ENCODE measurements around the gene WLS.
A peak's percentile ranks its signal among the peaks of the same experiment; 100 is the strongest.

WLS gene

DNA sequence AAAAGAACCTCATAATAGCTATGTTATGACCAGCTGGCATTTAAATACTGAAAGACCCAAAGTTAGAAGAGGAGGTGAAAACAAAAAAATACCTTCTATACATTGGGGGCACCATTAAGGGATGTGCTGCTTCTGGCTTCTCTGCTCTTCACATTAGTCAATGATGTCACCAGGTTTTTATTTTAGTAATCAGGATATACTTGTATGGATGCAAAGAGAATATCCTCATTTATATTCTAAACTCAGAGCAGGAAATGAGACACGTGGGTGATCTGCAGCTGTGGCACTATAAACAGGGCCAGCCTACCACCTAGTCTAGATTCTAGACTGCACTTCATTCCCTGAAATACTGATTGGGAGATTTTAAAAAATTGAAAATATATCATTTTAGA is 51.2 kb downstream of the WLS start:
- no peak overlapping the region for H3K27ac ChIP-seq

DNA sequence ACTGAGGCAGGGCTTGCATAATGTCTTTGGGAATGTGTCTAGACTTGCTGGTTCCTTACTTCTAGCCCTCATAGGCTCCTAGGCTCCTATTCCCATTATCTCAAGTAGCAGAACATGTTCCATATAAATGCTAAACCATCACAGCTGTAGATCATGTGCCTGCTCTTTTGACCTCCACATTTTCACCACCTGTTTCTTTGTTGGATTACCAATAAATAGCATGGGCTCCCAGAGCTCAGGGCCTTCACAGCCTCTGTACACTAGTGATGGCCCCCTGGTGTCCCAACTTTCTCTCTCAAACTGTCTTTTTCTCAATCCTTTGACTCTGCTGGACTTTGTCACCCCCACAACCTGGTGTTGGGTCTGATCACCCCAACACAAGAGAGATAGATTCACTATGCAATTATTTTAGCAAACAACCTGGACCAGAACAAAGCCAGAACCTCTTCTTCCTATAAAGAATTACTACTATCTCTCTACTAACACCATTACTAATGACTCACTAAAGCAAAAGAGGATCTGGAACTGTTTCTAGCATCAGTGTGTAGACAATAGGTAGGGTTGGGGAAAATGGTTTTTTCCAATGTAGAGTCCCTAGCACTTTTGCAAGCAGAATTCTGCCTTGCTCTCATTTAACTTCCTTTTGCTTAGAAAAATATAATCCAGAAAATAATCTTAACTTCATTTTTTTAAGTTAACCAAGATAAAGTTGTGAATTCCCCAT is 51.7 kb downstream of the WLS start:
- TF ChIP-seq, protein P1, sequence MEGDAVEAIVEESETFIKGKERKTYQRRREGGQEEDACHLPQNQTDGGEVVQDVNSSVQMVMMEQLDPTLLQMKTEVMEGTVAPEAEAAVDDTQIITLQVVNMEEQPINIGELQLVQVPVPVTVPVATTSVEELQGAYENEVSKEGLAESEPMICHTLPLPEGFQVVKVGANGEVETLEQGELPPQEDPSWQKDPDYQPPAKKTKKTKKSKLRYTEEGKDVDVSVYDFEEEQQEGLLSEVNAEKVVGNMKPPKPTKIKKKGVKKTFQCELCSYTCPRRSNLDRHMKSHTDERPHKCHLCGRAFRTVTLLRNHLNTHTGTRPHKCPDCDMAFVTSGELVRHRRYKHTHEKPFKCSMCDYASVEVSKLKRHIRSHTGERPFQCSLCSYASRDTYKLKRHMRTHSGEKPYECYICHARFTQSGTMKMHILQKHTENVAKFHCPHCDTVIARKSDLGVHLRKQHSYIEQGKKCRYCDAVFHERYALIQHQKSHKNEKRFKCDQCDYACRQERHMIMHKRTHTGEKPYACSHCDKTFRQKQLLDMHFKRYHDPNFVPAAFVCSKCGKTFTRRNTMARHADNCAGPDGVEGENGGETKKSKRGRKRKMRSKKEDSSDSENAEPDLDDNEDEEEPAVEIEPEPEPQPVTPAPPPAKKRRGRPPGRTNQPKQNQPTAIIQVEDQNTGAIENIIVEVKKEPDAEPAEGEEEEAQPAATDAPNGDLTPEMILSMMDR (conservative IDR thresholded peaks at IDR 0.05), result no peak
- no peak overlapping the region for H3K27ac ChIP-seq

More for the DNA sequence above, 51.2 kb downstream of the WLS start:
- TF ChIP-seq, protein P1 (conservative IDR thresholded peaks at IDR 0.05), result no peak

- H3K27ac ChIP-seq, result no peak overlapping the region
- TF ChIP-seq, protein P1 (conservative IDR thresholded peaks at IDR 0.05), result no peak
Observed at GRCh38 chr1:68178821-68179490, 53.4 kb downstream of the WLS start.

DNA sequence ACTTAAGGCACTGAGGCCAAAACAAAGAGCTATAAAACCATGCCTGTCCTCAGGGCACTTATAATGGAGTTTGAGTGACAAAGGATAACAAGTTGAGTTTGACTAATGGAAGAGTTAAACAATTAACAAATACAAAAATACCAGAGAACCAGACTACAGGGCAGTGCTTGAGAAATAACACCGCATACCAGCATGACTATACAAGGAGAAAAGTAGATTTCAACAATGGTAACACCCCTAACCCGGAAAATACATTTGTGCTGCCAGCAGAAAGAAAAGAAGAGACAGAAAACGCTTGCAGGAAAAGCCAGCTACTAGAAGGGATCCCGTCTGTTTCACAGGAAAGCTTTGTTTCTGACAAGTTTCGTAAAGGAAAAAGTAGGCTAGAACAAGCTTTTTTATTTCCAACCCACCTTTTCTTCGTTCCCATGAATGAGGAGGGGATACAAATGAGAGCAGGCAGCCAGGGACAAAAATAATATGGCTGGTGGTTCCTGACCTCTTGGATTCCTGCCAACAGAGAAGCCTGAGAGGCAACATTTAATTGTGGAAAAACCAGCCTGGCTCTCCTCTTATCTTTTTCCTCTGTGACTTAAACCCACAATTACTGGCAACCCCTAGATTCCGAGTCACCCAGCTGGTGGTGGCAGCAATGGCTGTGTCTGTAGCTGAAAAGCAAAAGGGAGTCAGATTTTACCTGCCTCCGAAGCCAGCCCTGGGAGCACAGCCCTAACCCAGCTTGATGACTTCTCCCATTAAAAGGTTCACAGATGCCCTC is 56.5 kb downstream of the WLS start:
- TF ChIP-seq, protein P1 (conservative IDR thresholded peaks at IDR 0.05), result no peak
- peak overlapping the region; percentile 17 for H3K27ac ChIP-seq

DNA sequence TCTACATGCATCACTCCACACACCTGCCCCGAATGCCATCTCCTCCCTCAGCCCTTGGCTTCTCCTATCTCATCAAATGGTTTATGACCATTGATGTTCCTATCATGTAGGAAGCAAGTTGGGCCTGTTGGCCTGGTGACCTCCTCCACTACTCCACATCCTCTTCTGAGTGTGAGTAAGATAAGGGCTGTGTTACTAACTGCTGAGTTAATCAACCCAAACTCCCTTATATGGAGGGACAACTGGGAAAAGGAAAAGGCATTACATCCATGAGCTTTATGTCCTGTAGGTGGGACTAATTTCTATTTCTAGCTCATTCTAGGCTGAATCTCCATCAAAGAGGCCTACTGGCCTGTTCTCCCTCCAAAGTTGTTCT is 57.6 kb downstream of the WLS start:
- TF ChIP-seq, protein P1 (conservative IDR thresholded peaks at IDR 0.05), result no peak
- H3K27ac ChIP-seq, result peak overlapping the region; percentile 40; the same call in 1 of the 2 replicates

DNA sequence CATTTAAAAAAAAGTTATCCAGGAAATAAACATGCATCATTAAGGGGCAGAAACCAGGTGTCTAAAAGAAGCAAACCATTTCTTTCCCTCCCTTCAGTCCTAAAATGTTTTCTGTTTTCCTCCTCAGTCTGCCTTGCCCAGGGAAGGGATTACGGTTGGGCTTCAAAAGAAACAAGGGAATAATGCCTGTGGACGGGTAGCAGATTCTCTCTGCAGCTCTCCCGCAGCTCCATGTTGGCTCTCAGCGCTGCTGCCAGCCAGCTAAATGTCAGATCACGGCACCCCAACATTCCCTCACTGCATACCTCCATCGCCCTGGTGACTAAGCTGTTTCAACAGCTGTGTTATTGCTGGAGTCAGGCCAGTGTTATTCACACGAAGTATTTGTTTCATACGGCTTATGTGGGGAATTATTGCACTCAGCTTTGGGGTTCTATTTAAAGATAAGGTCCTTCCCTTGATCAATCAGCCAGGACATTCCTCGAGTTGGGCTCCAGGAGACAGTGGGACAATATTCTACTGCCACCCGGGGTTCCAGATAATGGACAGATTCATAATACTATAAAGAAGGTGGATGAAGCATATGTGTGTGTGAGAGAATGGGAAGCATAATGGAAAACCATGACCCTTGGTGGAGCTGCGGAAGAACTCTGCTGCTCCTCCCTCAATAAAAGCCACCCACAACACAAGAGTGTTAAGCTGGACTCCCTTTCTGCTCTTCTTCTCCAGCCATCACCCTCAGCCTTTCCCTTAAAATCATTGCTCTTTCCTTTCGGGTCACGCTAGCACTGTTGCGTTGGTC is 58.2 kb downstream of the WLS start:
- TF ChIP-seq, protein P1 (conservative IDR thresholded peaks at IDR 0.05), result no peak
- H3K27ac ChIP-seq, result peak overlapping the region; percentile 40
